Transverse colon (tissue), 4 donors: ENCODE data around the gene CHRNA9.

ENCODE experiments used
- CTCF ChIP-seq, 5 experiments: fragments of 200-600 bp in 3 of 5; fragments of 450-650 bp in 2 of 5; sonication (generic) in 3 of 5; IDR thresholded peaks; 1 replicate in 2 of 5; 2 replicates in 3 of 5; pipeline ENCODE4 v1.5.1; 2016 to 2017; ENCODE audit warnings: antibody characterized with exemption in 5 of 5, inconsistent platforms in 3 of 5, mild to moderate bottlenecking in 2 of 5, moderate library complexity in 1 of 5
- POLR2A ChIP-seq: fragments of 450-650 bp; IDR thresholded peaks from one replicate; pipeline ENCODE4 v1.6.1; 2016; ENCODE audit warnings: antibody characterized with exemption, mild to moderate bottlenecking, moderate library complexity
- POLR2AphosphoS5 ChIP-seq, 3 donors: sonication (generic); formaldehyde crosslinking; IDR thresholded peaks; one replicate each; pipeline ENCODE4 v1.6.1; 2016; ENCODE audit warnings: antibody characterized with exemption in 3 of 3

GRCh38 chr4:40365766-40366165 lies 30.6 kb downstream of the CHRNA9 start:
- TF ChIP-seq CTCF (IDR thresholded peaks at IDR 0.05) (no peak), POLR2A (no peak), POLR2AphosphoS5 (IDR thresholded peaks at IDR 0.05) (no peak)
